GM18951 (cell line): ENCODE results near the gene AFAP1L2.

Source experiments
- POLR2A ChIP-seq: IDR thresholded peaks from 4 replicates; pipeline ENCODE4 v1.6.1; 2011; ENCODE audit warnings: mild to moderate bottlenecking; ENCODE audit not compliant: insufficient read length, insufficient read depth; ENCODE audit errors: extremely low read depth
- in situ Hi-C: fragments of 300-500 bp; cut with MboI; formaldehyde crosslinking; loops from one replicate; pipeline ENCODE4 v1.12.0; 2022; ENCODE audit warnings: low sequenced_read_pairs, mixed read lengths, inconsistent platforms; ENCODE audit not compliant: unreplicated experiment

Gene AFAP1L2

GRCh38 chr10:114279901-114280644 is 124.2 kb downstream of the AFAP1L2 start:
- no peak for TF ChIP-seq POLR2A
- in situ Hi-C loops = no loop called here

GRCh38 chr10:114279289-114279688 is 125.0 kb downstream of the AFAP1L2 start:
- in situ Hi-C loops = no loop called here
- no peak for TF ChIP-seq POLR2A

DNA sequence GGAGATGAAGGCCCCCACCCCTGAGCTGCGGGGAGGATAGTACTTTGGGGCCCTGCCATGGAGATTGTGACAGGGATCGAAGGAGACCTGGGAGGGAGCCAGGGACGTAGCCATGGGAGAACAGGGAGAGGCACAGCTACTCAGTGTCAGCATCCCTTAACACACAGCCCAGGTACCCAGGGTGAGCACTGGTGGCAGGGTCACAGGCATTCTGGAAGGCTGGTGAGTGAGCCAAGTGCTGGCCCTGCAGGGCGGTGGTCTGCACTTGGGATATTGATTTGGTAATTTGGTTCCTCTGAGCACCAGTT is 125.5 kb downstream of the AFAP1L2 start:
- in situ Hi-C loops = no loop called here
- no peak for TF ChIP-seq POLR2A

- in situ Hi-C loops = no loop called here
- TF ChIP-seq POLR2A = no peak
Observed at GRCh38 chr10:114278140-114278883, 126.0 kb downstream of the AFAP1L2 start.

GRCh38 chr10:114276671-114277070 is 127.6 kb downstream of the AFAP1L2 start:
- TF ChIP-seq POLR2A = no peak
- in situ Hi-C loops = no loop called here

- in situ Hi-C loops = no loop called here
- no peak for TF ChIP-seq POLR2A
Observed at GRCh38 chr10:114276066-114276465, 128.2 kb downstream of the AFAP1L2 start.

DNA sequence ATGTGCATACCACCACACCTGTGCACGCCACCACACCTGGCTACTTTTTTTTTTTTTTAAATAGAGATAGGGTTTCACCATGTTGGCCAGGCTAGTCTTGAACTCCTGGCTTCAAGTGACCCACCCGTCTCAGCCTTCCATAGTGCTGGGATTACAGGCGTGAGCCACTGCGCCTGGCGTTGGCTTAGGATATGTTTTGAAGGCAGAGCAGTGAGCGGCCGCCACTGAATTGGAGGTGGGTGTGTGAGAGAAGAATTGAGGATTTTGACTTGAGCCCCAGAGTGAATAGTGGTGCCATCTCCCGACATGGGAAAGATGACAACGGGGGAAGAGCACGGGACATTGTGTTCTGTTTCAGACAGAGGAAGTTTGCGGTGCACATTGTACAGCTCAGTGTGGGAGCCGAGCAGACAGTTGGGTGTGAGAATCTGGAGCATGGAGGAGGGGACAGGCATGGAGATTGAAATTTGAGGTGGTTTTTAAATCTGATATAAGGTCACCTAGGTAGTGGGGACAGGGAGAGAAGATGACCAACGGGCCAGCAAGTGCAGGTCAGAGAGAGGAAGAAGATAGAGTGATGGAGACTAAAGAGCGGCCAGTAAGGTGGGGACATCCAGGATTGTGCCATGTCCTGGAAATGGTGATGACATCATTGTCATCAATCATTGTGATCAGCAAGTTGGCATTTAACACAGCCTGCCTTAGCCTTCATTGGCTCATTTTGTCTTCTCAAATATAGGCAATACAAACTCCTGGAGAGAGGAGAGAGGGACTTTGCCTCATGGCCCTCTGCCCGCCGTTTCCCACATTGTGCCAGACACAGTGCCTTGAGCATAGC is 129.5 kb downstream of the AFAP1L2 start:
- no peak for TF ChIP-seq POLR2A
- in situ Hi-C loops = no loop called here

GRCh38 chr10:114273910-114274309 is 130.4 kb downstream of the AFAP1L2 start:
- in situ Hi-C loops = no loop called here
- no peak for TF ChIP-seq POLR2A

GRCh38 chr10:114272696-114273095 is 131.6 kb downstream of the AFAP1L2 start:
- in situ Hi-C loops = no loop called here

DNA sequence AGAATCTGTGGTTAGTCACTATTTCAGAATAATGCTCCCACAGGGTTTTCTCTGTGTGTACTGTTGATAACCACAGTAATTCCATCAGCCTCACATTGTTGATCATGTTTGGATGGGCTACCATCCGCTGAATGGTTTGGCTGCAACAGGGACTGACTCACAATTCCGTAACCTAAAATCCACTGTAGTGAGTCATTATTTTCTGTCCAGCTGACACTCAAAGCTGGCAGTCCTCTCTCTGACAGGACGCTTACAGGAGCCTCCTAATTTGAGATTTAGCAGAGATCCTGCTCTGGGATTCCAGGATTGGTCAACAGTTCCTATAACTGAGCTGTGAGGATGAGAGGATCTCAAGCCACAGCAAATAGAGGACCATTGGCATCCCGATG is 132.5 kb downstream of the AFAP1L2 start:
- in situ Hi-C loops = no loop called here
- TF ChIP-seq POLR2A = no peak

More at GRCh38 chr10:114272696-114273095, 131.6 kb downstream of the AFAP1L2 start:
- TF ChIP-seq POLR2A = no peak

DNA sequence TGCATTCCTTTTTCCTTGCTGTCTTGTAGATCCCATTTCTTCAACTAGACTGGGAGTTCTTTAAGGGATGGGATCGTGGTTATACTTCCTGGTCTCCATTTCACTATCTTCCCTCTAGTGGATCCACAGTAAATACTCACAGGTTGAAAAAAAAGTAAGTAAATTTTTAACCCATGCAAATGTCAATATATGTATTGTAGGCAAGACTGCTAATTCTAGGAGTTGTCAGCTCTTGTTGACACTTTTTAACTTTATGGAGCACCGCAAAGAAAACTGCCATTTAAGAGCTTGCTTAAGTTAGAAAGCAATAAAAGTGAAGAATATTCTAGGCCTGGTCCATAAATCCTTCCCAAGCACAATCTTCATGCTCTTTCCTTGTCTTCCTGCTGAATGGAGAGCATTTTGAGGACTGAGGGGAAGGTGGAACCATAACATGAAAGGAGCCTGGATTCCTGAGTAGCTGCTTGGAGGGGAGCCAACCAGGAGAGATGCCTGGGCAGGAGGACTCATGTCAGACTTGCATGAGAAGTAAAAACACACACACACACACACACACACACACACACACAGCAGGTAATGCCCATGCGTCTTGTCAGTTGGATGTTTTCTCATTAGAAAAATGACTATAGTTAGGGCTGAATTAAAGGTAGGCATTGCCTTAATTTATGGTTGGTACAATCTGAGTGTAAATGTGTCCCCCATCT is 133.1 kb downstream of the AFAP1L2 start:
- in situ Hi-C loops = no loop called here
- TF ChIP-seq POLR2A = no peak

DNA sequence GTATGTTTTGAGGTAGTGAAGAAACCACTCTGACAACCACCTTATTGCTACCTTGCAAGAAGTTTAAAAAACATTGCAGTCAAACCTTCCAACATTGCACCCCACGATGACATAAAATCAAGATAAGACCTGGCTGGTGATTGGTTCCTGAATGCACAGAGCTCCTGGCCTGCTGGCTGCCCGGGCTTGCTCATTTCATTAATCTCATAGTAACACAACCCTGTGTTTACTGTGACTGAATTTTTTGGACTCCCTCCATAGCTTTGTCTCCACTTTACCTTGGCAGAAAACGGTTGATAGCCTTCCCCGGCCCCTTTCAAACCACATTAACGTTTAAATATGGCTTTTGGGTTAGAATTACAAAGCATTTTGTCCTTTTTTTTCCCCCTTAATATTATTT is 137.8 kb downstream of the AFAP1L2 start:
- in situ Hi-C loops = no loop called here

DNA sequence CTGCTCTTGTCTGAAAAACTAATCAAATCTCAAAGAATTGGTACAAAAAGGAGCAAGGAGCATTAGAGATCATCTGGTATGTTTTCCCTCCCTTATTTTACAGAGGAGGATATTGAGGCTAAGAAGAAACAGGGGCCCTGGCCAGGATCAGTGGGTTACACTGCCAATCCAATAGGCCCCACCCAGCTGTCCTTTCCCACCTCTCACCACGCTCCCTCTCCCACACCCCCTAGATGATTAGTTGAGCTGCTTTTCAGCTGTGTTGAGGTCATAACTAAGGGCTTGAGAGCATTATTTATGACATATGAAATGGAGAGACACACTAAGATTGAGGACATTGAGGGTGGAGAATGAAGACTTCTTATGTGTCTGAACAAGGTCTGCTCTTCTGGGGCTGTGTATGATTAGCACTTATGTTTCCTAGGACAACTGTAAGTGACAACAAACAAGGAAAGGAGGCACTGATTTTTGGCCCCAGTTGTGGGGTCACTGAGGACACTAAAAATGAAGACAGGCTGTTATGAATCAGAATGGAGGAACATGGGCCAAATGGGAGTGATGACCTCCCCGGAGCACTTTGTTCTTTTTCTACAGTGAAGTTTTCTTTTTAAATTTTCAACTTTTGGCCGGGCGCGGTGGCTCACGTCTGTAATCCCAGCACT is 138.8 kb downstream of the AFAP1L2 start:
- in situ Hi-C loops = no loop called here
- no peak for TF ChIP-seq POLR2A

More for the DNA sequence above, 137.8 kb downstream of the AFAP1L2 start:
- no peak for TF ChIP-seq POLR2A

DNA sequence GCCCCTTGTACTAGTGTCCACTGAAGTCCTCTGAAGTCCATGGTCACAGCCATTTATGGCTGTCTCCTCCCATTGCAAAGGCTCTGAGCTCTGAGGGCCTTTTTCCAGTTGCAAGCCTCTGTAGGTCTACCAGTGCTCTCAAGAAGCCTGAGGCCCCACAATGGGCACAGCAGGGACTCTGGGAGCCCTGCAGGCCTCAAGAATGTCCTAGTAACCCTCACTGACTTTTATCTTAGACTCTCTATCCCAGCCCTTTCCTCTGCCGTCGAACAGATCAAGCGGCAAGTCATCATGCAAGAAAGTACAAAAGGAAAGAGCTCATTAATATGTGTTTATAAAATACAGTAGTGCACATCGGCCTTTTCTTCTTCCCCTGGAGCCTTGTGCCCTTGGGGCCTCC is 141.8 kb downstream of the AFAP1L2 start:
- no peak for TF ChIP-seq POLR2A
- in situ Hi-C loops = no loop called here
